ENCODE measurements around the gene NRBF2. TPM values are rescaled to one million over a fixed set of nuclear protein-coding genes. Genes with fewer than 3 reads are reported as not detected.

The NRBF2 gene
- total RNA-seq, 4 donors from 2014 or later: 8.6 to 17.2 (median 12.3) TPM

DNA sequence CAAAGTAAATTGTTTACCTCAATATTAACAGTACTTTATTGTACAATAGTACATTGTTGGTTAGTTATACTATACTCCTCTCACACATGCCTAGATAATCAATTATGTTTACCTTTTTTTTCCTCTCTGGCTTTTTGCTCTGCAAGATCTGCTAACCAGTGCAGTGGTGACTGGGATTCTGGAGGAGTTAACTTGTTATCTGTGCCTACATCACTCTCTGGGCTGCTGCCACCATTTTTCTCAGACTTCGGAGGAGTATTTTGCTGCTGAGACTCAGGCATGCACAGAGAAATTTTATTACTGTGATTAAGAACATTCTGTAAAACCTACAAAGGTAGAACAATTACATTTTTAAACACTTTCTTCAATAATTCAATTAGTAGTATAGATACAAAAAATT lies 59.7 kb downstream of the NRBF2 start:
- TF ChIP-seq, protein P1, sequence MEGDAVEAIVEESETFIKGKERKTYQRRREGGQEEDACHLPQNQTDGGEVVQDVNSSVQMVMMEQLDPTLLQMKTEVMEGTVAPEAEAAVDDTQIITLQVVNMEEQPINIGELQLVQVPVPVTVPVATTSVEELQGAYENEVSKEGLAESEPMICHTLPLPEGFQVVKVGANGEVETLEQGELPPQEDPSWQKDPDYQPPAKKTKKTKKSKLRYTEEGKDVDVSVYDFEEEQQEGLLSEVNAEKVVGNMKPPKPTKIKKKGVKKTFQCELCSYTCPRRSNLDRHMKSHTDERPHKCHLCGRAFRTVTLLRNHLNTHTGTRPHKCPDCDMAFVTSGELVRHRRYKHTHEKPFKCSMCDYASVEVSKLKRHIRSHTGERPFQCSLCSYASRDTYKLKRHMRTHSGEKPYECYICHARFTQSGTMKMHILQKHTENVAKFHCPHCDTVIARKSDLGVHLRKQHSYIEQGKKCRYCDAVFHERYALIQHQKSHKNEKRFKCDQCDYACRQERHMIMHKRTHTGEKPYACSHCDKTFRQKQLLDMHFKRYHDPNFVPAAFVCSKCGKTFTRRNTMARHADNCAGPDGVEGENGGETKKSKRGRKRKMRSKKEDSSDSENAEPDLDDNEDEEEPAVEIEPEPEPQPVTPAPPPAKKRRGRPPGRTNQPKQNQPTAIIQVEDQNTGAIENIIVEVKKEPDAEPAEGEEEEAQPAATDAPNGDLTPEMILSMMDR (IDR thresholded peaks at IDR 0.05): no peak
- TF ChIP-seq EP300 (IDR thresholded peaks at IDR 0.05): no peak
- no peak for TF ChIP-seq POLR2A (IDR thresholded peaks at IDR 0.05)
- no peak for TF ChIP-seq POLR2AphosphoS5 (IDR thresholded peaks at IDR 0.05)
- 33 to 67% methylated on average over 1 of the region's 1 CpG for WGBS, 2 donors (ENCODE audit: low coverage in 1 of 2)
- Histone ChIP-seq H3K27me3 (no peaks in the 10 kb centered on the region), H3K4me3 (no peak overlapping the region), H3K4me1 (peaks cover 0 to 11% (median 0%) of the 10 kb centered on the region in 3 donors), H3K9me3 (no peaks in the 10 kb centered on the region), H3K27ac (no peak overlapping the region), H3K36me3 (peaks cover 0 to 94% of the 10 kb centered on the region in 2 donors)
- no peak for ATAC-seq

DNA sequence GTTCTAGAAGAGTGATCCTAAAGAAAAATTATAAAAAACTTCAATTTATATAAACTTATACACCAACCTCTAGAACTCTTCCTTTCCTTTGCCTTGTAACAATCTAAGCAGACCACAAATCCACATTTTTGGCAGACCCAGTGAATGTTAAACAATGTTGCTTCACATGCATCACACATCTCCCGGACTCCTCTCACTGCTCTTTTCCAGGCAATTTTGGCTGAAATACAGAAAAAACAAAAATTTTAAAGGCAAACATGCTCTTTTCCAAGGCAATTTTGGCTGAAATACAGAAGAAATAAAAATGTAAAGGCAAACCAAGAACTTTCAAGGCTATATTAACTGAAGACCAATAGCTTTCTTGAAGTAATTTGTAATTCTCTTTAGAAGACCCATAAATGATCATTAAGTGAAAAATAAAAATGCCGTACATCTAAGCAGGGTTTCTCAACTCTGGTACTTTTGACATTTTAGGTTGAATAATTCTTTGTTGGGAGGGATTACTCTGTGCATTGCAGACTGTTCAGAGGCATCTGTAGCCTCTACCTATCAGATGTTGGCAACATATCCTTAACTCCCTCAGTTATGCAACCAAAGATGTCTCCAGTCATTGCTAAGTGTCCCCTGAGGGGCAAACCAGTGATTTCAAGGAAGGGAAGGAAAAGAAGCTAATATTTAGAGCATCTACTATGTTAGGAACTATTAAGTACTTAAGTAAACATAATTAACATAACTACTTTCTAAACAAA lies 64.4 kb downstream of the NRBF2 start:
- WGBS, 2 donors (ENCODE audit: low coverage in 1 of 2): 50 to 60% methylated on average over 2 of the region's 2 CpGs
- H3K27me3 ChIP-seq: no peaks in the 10 kb centered on the region
- ATAC-seq: peak; percentile 39
- H3K4me1 ChIP-seq: peaks cover 0 to 39% (median 0%) of the 10 kb centered on the region in 3 donors
- TF ChIP-seq POLR2A (IDR thresholded peaks at IDR 0.05): no peak
- TF ChIP-seq, protein P1 (IDR thresholded peaks at IDR 0.05): no peak
- no peak for TF ChIP-seq EP300 (IDR thresholded peaks at IDR 0.05)
- H3K36me3 ChIP-seq: peaks cover 0 to 62% of the 10 kb centered on the region in 2 donors
- no peaks in the 10 kb centered on the region for H3K9me3 ChIP-seq
- no peak overlapping the region for H3K4me3 ChIP-seq
- no peak overlapping the region for H3K27ac ChIP-seq

DNA sequence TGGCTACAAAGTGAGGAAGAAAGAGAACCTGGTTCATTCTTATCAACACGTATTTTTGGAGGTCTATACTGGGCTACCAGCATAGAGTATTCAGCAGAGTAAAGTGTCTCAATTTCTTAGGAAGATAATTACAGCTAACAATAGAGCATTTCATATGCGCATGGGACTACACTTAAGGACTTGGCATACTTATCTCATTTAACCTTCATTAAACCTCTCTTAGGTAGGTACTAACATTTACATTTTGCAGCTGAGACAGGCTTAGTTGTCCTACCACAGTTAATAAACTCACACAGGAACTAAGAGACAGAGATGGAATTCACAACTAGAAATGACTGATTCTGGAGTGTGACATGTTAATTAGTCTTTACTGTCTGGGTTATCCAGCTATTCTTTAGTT lies 66.6 kb downstream of the NRBF2 start:
- Histone ChIP-seq H3K36me3 (peaks cover 0 to 42% of the 10 kb centered on the region in 2 donors), H3K27ac (no peak overlapping the region), H3K9me3 (no peaks in the 10 kb centered on the region), H3K4me1 (peaks cover 0 to 46% (median 0%) of the 10 kb centered on the region in 3 donors), H3K27me3 (no peaks in the 10 kb centered on the region), H3K4me3 (no peak overlapping the region)
- WGBS, 2 donors (ENCODE audit: low coverage in 1 of 2): 73 to 94% methylated on average over 2 of the region's 2 CpGs
- no peak for ATAC-seq
- TF ChIP-seq EP300 (IDR thresholded peaks at IDR 0.05) (no peak), POLR2A (IDR thresholded peaks at IDR 0.05) (no peak), POLR2AphosphoS5 (IDR thresholded peaks at IDR 0.05) (no peak)
- TF ChIP-seq, protein P1 (IDR thresholded peaks at IDR 0.05): no peak

DNA sequence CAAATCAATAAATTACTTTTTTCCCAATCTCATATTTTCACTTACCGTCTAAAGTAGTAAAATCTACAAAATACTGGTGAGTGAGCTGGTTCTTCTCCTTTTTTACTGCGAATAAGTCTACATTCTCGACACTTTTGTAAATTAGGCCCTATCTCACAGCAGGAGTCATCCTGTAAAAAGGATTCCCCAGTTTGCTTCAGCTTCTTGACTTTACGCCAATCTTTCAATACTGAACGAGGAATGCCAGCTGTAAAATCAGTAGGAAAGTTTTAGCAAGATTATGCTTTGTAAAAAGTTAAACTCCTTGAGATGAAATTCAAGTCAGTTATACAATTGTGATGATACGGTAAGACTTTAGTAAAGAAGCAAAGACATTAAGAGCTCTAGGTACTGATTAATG lies 67.3 kb downstream of the NRBF2 start:
- TF ChIP-seq EP300 (IDR thresholded peaks at IDR 0.05): no peak
- no peak overlapping the region for H3K4me3 ChIP-seq
- no peaks in the 10 kb centered on the region for H3K27me3 ChIP-seq
- H3K4me1 ChIP-seq: peaks cover 0 to 53% (median 0%) of the 10 kb centered on the region in 3 donors
- peaks cover 0 to 35% of the 10 kb centered on the region in 2 donors for H3K36me3 ChIP-seq
- ATAC-seq: no peak
- WGBS, 2 donors (ENCODE audit: low coverage in 1 of 2): 30 to 40% methylated on average over 6 of the region's 6 CpGs
- H3K9me3 ChIP-seq: no peaks in the 10 kb centered on the region
- no peak overlapping the region for H3K27ac ChIP-seq

DNA sequence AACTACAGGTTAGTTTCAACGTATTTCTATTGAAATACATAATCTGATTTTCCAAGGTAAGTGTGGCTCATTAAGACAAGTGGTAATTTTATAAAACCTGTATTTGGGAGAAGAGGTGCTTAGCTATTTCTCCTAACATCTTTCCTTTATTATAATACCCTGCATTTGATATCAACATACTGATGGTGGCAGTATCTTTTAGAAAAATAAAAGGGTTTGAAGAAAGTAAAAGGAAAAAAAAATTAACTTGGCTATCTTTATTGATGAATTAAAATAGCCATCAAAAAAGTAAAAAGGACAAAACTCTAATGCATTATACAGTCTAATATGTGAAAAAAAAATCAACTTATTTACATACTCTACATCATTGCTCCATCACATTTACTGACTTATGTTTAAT lies 68.0 kb downstream of the NRBF2 start:
- Histone ChIP-seq H3K9me3 (no peaks in the 10 kb centered on the region), H3K36me3 (peaks cover 0 to 28% of the 10 kb centered on the region in 2 donors), H3K4me3 (no peak overlapping the region), H3K27ac (no peak overlapping the region), H3K4me1 (peaks cover 0 to 60% (median 3%) of the 10 kb centered on the region in 3 donors), H3K27me3 (no peaks in the 10 kb centered on the region)
- 0% methylated on average over 1 of the region's 1 CpG for WGBS, 2 donors (ENCODE audit: low coverage in 1 of 2)
- peak; percentile 49 for TF ChIP-seq POLR2AphosphoS5 (IDR thresholded peaks at IDR 0.05)
- TF ChIP-seq, protein P1 (IDR thresholded peaks at IDR 0.05): no peak
- no peak for ATAC-seq

Small RNAs within 50 kb of the gene (small RNA-seq; reads per million reads assigned to genes)
- gene RNU6-543P: 0 reads per million in 4 donors
